SIG-M5 treated with dmso at 0.1 percent for 504 hours (cell line): ENCODE measurements around the gene CA12.
"Not testable (repeated sequence)": the region's sequence is repeated elsewhere in the genome, so short reads cannot be mapped to it uniquely, and the experiment has no call there.

Experiments
- DNase-seq: peaks from one replicate; lab custom pipeline; 2025; ENCODE audit not compliant: unreplicated experiment; lab: John Stamatoyannopoulos, UW

The CA12 gene

DNA sequence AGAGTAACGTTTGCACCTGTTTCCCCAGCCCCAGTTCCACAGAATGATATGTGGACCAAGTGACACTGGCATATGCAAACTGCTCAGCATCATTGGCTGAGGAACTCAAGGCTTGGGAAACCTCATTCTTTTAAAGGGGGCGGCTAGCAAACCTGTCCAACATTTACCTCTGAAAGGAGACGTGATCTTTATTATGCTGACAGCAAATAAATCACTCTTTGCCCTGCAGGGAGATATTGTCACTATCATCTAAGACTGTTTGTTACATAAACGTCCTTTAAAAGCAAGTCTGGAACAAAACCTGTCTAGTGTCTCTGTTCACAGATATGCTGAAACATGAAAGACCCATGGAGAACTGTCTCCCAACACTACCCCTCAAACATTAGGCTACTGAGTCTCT is 21.5 kb downstream of the CA12 start:
- DNase-seq, result no peak

DNA sequence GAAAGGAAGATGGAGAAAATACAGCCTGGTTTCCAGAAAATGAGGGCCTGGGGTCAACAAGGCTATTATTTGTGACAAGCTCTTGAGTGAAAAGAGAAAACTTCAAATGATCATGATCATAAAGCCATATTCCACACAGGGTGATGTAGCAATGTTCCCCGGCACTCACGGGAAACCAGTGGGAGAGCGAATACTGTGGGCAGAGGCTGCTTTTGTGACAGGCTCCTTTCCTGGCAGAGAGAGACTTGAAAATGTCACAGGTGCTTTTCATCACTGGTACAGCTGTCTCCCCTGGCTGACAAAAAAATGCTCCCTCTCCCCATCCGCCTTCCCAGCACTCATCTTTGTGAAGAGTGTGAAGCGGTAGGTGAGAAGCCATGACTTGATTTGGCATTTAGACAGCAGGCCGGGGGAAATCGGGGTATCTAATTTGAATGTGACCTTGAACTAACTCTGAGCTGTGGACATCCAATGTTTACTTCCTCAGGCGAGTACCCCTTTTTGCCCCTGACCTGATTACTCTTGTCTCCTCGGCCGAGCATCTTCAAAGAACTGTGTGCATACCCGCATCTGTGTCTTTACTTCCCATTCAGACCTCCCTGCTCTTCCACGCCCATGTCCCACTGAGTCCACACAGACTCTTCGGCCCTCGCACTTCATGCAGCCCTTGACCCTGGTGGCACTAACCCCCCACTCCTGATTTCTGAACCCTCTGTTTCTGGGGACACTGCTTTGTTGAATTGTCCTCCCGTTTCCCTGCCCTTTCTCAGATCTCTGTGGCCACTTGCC is 23.2 kb downstream of the CA12 start:
- DNase-seq, result no peak

DNA sequence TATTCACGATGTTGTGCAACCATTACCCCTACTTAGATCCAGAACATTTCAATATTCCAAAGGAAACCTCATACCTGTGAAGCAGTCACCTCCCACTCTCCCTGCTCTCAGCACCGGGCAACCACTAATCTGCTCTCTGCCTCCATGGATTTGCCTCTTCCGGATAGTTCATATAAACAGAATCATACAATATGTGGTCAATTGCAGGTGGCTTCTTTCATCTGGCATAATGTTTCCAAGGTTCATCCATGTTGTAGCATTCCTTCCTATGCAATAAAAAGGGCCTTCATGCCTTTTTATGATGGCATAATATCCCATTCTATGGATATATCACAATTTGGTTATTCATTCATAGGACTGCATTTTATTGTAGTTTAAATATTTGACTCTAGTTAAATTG is 23.9 kb downstream of the CA12 start:
- DNase-seq, result no peak

DNA sequence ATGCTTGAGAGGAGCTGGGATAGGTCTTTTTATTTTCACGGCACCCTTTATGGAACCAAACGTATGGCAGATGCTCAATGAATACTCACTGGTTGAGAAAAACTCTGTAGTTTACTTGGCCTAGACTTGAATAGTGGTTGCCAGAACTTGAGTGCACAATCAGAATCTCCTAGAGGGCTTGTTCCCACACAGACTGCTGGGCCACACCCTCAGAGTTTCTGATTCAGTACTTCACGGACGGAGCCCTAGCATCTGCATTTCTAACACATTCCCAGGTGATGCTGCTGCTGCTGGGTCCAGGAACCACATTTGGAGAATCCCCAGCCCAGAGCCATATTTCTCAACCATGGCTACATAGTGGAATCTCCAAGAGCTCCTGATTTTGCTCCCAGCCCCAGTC is 24.6 kb downstream of the CA12 start:
- no peak for DNase-seq

DNA sequence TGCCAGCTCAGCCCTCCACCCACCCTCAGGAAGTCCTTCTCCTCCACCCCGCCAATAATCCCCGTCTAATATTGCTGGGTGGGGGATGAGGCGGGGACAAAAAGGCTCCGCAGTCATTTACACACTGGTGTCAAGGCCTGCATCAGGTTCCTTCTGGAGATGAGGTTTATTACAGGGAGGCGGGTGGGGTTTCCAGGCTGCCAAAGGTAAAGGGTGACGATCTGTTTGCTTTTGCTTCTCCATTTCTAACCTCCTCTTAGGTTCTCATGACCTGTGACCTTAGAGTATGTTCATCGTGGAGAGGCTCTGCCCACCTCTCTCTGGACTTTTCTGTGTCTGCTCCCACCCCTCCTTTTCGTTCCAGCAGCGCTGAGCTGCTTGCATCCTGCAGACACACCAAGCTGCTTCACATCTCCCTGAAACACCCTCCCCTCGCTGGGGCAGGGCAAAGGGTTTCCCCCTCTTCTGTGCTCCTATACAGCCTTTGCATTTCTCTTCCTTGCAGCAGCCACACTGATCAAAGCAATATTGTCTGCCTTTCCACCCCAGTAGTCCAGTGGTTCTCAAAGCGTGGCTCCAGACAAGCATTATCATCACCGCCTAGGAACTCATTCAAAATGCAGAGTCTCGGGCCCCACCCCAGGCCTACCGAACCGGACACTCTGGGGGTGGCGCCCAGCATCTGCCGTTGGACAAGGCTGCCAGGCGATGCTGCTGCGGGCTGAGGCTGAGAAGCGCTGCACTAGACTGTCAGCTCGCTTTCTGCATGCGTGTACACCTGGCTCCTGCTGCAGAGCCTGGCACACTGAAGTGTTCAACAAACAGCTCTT is 26.6 kb downstream of the CA12 start:
- no peak for DNase-seq

DNA sequence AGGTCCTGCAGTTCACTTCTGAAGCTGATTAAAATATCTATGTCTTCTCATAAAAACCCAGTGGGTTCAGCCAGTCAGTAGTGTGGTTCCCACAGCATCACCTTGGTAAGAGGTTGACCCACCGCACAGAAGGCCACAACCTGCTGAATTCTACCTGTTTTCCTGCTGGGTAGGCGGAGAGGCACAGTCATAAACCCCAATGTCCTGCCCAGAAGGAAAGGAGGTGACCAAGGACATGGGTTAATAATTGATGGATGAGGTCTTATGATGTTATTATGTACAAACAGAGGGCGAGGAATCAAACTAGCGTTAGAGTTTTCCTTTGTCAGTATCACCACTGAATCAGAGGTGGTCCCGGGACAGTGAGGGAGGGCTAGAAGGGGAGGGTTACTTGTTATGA is 27.8 kb downstream of the CA12 start:
- no peak for DNase-seq

DNA sequence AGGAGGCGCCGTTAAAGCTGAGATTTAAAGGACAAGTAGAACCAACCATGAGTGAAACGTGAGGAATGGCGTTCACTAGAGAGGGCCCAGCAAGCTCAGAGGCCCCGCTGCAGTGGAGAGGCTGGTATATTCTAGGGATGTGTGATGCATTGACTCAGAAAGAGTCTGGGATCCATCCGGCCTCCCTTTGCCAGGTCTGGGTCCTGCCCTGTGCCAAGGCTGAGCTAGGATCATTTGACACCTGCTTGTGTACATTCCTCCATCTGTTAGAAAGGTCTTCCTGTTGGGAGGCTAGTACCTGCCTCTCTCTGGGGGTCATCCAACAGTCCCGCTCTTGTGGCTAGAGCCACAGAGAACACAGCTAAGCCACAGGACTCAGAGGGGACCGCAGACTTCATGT is 28.4 kb downstream of the CA12 start:
- DNase-seq, result no peak

DNA sequence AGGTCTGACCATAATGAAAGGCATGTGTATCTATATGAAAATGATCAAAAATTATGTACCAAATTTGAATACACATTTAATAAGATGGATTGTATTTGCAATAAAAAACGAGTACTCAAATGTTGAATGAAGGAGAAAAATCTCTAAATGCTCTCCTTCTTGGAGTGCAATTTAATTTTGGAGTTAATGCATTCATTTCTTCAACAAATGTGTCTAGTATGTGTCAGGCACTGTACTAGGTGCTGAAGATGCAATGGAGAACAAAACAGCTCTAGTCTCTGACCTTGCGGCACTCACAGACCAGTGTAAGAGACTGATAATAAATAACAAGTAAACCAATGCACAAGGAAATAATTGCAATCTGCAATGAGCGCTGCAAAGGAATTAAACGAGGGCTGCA is 28.8 kb downstream of the CA12 start:
- DNase-seq, result no peak

DNA sequence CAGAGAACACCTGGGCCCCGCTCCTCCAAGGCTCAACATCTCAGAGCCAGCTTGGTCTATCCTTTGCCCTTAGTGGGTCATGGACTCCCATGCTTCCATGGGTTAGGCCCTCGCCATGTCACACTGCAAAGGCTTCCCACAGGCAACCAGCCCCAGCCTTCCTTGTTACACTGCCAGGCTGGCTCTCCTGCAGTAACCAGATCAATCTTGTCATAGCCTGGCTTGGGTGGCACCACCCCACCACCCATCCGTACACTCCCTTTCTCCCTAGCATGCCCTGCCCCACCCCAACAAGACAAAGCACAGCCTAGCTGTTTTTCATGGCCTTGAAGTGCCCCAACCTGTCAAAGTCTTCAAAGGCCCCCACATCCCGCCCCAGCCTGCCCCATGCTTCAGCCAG is 30.5 kb downstream of the CA12 start:
- no peak for DNase-seq

DNA sequence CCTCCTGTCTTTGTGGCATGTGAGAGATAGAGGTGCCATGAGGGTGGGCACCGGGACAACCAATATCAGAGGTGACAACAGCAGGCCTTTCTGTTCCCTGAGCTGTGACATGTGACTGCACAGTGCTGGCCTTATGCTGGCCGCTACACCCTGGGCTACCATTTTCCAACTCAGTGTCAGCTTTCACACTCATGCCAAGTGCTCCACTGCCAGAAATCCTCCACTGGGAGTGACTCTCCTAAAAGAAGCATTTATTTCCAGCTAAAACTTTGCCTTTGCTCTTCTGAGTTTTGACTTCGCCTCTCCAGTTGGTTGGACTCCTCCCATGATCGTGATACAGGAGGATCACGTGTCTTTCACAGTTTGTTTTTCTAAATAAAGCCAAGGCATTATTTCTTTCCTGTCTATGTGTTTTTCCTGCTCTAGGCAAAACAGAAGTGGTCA is 31.4 kb downstream of the CA12 start:
- no peak for DNase-seq

DNA sequence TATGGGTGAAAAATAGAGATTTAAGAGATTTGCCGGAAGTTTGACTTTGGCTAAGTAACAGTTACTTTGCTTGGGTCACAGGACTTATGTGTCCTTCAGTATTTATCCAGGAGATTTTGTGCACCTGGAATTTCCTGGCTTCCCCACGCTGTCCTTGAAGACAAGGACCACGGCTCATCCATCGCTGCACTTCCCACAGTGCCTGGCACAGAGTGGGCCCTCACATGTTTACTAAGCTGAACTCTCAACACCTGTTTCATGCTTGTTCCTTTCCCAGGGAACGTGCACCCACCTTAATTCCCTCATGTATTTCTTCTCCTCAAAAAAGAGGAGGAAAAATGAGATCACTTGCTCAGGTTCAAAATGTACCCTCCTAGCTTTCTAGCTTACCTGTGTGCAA is 32.0 kb downstream of the CA12 start:
- DNase-seq, result no peak

DNA sequence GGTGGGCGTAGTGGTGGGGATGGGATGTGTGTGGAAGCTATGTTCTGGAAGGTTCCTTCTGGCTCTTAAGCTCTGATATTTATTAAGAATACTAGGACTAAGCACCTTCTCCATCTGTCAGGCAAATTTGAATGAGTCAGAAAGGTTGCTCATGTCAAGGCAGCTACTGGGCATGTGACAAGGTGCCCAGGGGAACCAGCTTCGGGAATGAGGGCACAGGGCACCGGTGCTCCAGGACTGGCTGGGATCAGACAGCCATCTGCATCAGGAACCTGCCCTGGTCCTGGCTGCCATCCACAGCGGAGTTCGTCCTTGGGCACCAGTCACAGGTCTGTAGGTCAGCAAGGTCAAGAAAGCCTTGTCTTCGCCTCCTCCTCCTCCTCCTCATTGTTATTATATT is 32.5 kb downstream of the CA12 start:
- no peak for DNase-seq

DNA sequence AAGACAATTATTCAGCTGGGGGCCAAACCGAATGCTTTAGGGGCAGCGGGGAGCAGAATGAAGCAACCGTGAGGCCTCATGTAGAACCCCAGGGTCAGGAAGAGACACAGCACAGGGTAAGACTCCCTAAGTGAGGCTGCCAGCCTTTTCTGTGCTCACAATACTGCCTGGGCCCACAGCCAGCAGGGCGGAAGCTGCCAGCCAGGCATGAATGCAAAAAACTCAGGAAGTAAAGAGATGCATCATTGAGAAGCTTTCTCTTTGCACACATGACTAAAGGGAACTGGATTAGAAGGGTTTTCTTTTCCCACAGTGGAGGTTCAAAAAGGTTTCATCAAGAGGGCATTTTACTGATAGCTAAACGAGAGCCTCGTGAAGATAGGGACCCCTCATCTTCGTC is 33.3 kb downstream of the CA12 start:
- no peak for DNase-seq

DNA sequence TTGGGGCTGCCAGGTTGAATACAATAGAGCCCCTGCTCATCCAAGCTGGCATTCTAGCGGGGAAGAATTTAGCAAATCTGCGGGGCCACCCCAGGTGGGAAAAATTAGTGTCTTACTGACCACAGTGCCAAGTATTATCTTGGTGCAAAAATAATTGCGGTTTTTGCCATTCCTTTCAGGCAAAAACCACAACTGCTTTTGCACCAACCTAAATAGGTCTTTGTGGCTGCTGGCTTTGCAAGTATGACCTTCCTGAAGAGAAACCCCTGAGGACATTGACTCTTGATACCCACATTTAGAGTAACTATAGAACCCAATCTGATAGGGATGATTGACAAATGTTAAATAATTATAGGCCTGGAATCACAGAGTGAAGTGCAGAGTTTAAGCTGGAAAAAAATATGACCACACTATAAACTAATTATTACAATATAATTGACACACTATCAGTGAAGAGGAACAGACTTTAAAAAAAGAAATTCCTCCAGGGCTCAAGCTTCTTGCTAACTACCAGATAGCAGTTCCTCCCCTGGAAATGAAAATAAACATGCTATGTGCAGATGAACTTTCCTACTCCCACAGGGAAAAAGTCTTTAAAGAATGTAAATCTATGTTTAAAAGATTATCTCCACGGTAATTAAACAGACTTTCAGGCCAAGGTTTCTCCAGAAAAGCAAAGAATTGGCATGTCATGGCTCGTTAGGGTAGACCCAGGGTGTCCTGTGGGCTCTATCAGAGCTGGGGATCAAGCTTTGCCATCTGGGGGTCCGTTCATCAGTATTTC is 34.4 kb downstream of the CA12 start:
- no peak for DNase-seq

DNA sequence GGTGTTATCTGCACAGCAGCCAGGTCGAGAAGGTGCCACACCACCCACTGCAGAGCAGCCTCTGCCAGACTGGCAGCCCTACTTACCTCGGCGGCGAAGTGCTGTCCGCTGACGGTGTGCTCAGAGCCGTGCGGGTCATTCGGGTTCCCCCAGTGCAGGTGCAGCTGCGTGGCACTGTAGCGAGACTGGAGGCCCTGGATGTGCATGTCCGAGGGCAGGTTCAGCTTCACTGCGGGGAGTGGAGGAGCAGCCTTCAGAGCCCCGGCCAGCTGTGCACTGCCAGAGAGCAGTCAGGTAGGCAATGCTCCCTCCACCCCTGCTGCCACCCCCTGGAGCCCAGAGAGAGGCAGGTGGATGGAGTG is 36.3 kb downstream of the CA12 start:
- DNase-seq, result no peak

DNA sequence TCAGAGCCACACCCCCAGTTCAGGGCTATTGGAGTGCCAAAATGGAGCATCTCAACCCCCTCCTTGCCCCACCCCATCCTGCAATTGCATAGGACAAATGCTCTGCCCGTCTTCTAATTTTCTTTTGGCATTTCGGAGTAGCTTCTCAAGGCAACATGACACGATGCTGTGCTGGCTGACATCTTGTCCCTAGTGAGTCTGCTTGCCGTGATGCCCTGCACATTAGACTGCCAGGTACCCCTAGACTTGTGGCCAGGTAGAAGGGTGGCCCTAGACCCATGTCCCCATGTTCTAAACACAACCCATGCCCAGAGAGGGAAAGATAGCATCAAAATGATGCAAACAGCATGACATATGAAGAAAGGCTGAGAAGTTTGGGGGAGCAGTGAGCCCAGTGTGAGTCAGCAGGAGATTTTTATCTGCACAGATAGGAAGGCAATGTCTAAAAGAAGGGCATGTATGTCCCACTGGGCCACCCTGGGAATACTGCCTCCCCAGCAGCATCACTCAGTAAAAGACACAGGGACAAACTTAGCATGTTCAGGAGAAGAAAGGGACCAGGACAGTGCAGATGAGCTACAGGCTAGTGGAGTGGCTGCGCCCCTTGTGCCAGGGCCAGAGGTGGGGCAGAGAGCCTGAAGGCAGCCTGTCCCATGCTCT is 36.8 kb downstream of the CA12 start:
- DNase-seq, result no peak

DNA sequence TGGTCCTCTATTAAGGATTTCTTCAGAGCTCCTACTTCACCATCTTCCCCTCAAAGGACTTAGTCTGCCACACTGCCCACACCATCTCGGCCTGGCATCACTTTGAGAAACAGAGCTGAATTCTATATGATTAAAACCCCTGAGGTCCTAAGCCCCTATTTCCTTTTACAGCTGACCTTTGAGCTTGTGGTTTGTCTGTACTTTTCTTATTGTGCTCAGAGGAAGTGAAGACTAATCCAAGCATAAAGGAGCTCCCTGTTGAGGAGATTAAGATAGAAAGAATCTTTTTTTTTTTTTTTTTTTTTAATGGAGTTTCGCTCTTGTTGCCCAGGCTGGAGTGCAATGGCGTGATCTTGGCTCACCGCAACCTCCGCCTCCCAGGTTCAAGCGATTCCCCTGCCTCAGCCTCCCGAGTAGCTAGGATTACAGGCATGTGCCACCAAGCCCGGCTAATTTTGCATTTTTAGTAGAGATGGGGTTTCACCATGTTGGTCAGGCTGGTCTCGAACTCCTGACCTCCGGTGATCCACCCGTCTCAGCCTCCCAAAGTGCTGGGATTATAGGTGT is 38.6 kb downstream of the CA12 start:
- DNase-seq, result not testable (repeated sequence)

DNA sequence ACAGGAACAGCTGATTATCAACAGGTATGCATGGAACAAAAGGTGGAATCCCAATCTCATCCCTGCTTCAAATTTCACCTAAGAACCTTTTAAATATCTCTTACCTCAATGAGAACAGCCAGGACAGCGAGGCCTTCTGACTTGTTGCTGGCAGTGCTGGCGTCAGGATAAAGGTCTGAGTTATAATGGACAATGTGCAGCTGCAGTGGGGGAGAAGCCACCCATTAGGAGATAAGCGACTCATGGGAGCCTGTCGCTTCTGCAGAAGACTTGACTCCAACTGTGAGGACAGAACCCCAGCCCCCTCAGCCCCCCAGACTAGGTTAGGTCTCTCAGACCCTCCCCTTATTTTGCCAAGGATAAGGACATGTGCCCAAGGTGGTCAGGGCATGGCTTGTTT is 39.7 kb downstream of the CA12 start:
- DNase-seq, result no peak

DNA sequence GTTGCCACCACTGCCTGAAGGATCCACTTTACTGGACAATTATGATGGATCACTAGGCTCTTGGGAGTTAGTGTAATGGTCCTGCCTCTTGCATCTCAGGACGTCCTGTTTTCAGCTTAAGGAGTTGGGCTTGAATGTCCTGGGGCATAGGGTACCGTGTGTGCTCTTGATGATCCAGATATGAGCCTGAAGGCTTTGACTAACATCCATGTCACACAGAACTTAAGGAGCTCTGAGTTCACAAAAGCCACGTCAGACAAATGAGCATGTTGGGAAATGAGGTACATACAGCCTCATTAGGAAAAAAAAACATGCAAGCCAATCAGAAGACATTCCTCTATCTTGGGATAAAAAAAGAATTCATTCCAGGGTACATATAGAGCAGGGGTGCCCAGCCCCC is 40.8 kb downstream of the CA12 start:
- no peak for DNase-seq

DNA sequence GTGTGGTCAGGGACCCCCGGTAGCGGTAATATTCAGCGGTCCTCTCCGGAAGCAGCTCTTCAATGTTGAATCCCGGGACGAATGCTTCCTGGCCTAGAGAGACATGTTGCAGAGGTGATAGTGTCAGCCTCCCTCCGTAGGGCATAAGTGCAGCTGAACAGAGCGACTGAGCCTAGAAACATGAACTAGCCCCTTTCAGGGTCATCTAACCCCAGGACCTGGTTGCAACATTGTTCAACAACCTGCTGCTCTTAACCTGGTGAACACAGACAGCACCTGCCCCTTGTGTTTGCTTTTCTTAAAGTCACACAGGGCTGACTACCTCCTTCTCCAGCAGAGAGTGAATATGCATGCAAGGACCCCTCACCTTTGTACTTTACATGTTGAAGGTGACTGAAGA is 41.3 kb downstream of the CA12 start:
- no peak for DNase-seq

DNA sequence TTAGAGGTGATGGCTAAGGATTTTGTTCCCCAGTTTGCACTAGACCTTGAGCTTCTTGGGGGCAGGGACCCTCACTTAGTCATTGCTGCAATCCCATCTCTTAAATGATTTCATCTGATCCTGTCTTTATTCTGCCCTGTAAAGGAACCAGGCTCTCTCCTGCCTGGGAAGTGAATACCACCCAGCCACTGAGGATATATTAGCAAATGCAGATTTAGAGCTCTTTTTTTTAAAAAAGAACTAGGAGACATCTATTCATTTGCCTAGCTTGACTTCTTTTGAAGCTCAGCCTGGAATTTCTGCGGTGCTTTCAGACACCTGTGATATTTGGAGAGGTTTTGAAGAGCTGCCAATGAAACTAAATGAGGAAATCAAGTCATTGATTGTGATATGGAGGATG is 41.8 kb downstream of the CA12 start:
- DNase-seq, result no peak
